Measurements from ENCODE around the gene ZNF330.

Gene ZNF330

GRCh38 chr4:141238186-141238585 lies 17.5 kb downstream of the ZNF330 start:
- DNase-seq: no peak

- DNase-seq: no peak
Observed at GRCh38 chr4:141240259-141240658, 19.6 kb downstream of the ZNF330 start.

- no peak for DNase-seq
Observed at GRCh38 chr4:141240671-141241070, 20.0 kb downstream of the ZNF330 start.

GRCh38 chr4:141241986-141242385 lies 21.3 kb downstream of the ZNF330 start:
- DNase-seq: no peak

GRCh38 chr4:141244419-141244818 lies 23.7 kb downstream of the ZNF330 start:
- DNase-seq: no peak

- no peak for DNase-seq
Observed at GRCh38 chr4:141246243-141246642, 25.5 kb downstream of the ZNF330 start.

GRCh38 chr4:141246683-141247429 lies 26.2 kb downstream of the ZNF330 start:
- no peak for DNase-seq

GRCh38 chr4:141247430-141247780 lies 26.7 kb downstream of the ZNF330 start:
- no peak for DNase-seq

GRCh38 chr4:141248029-141248428 lies 27.3 kb downstream of the ZNF330 start:
- DNase-seq: no peak

GRCh38 chr4:141248486-141248885 lies 27.8 kb downstream of the ZNF330 start:
- DNase-seq: no peak

GRCh38 chr4:141254326-141254725 lies 33.6 kb downstream of the ZNF330 start:
- no peak for DNase-seq

- no peak for DNase-seq
Observed at GRCh38 chr4:141255016-141255415, 34.3 kb downstream of the ZNF330 start.

- no peak for DNase-seq
Observed at GRCh38 chr4:141258558-141258957, 37.9 kb downstream of the ZNF330 start.

- DNase-seq: no peak
Observed at GRCh38 chr4:141275834-141276233, 55.1 kb downstream of the ZNF330 start.

GRCh38 chr4:141283152-141283551 lies 62.5 kb downstream of the ZNF330 start:
- DNase-seq: no peak

- DNase-seq: no peak
Observed at GRCh38 chr4:141283563-141283962, 62.9 kb downstream of the ZNF330 start.
